EH (cell line): ENCODE results near the gene PAX8.

Source experiments
- DNase-seq: peaks from one replicate; pipeline ENCODE4 v3.0.0-alpha.2; 2015; ENCODE audit warnings: low read depth

PAX8 gene

DNA sequence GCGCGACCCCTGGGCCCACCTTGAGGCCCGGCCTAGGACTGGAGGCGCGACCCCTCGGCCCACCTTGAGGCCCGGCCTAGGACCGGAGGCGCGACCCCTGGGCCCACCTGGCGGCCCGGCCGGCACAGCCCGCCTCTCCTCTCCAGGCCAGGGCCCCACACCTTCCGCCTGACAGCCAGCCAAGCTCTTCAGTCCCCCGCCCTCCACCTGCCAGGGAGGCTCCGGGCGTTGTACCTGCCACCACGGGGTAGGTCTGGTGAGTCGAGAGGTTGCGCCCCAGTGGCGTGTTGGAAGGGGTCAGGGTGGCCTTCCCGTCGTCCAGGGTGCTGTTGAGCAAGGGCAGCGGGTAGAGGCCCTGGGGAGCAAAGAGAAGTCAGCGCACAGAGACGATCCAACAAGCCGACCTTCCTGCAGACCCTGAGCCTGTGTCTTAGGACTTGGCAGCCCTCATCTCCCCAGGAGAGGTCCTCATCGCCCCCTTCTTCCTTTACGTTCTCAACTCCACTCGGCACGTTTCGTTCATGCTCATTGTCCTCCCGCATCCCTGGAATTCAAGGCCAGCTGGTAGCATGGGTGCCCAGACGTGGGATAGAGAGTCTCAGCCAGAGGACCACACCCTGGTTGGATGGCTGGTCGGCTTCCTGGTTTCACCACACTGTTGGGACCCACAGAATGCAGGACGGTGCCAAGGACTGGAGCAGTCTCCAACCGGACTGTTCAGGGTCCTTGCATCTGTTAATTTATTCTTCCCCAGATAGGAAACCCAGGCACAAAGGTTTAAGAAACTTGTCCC lies 42.2 kb downstream of the PAX8 start:
- no peak for DNase-seq

DNA sequence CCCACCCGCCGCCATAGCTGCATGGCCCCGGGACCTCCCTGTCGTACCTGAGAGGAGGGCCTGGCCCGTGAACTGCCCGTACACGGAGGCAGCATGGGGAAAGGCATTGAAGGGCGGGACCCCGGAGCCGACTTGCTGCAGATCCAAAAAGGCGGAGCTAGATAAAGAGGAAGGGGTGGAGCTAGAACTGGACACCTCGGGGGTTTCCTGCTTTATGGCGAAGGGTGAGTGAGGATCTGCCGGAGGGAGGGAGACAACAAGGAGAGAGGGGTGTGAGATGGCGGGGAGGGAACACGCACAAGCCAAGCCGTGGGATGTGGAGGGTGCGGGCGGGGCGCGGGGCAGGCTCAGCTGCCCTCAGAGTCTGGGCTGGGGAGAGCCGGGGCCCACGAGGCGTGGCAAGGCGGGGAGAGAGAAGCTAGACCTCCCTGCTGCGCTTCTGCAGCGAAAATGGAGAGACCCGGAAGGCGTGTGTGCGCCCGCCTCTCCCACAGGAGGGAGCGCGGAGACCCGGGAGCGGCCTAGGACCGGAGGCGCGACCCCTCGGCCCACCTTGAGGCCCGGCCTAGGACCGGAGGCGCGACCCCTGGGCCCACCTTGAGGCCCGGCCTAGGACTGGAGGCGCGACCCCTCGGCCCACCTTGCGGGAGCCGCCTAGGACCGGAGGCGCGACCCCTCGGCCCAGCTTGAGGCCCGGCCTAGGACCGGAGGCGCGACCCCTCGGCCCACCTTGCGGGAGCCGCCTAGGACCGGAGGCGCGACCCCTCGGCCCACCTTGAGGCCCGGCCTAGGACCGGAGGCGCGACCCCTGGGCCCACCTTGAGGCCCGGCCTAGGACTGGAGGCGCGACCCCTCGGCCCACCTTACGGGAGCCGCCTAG lies 43.1 kb downstream of the PAX8 start:
- DNase-seq: peak; percentile 89

DNA sequence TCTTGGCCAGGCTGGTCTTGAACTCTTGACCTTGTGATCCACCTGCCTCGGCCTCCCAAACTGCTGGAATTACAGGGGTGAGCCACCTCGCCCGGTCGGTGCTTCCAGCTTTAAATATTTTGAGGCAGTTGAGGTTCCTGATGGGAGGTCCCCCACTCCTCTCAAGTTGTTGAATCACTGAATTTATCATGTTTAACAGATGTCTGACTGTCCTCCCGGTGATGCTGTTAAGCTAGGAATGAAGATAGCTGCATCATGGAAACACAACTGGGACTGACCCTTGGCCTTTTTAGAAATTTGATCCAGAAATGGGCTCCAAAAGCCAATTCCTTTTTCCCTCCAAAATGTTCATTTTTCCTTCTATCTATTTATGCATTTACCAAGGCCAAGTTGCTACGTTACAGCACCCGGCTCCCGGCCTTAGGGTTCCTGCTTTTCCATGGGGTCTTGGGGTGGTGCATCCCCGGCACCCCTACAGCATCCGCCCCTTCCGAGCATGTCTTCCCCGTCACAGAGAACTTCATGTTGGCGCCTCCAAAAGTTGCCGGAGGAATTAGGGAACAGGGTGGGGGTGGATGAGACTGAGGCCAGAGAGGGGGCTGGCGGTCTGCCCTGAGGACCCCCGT lies 43.9 kb downstream of the PAX8 start:
- DNase-seq: peak; percentile 44

- DNase-seq: peak; percentile 47
Observed at GRCh38 chr2:113233593-113234550, 44.8 kb downstream of the PAX8 start.

DNA sequence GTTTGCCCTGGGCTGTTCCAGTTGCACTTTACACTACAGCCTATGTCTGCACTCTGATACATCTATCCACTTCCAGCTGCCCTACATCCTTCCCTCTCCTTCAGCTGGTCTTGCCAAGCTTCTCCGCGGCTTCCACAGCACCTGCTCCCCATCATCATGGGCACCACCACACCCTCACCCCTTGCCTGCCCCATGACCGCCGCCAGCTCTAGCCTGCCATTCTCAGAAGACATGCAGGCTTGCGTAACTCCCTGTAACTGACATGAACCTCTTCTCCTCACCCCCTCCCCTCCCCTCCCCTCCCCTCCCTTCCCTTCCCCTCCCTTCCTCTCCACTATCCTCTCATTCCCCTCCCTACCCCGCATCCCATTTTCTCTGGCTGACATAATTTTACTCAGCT lies 46.0 kb downstream of the PAX8 start:
- no peak for DNase-seq

GRCh38 chr2:113232123-113232522 lies 46.6 kb downstream of the PAX8 start:
- no peak for DNase-seq

GRCh38 chr2:113231064-113231463 lies 47.7 kb downstream of the PAX8 start:
- no peak for DNase-seq

GRCh38 chr2:113230531-113230930 lies 48.2 kb downstream of the PAX8 start:
- DNase-seq: no peak

GRCh38 chr2:113229795-113230194 lies 48.9 kb downstream of the PAX8 start:
- no peak for DNase-seq

DNA sequence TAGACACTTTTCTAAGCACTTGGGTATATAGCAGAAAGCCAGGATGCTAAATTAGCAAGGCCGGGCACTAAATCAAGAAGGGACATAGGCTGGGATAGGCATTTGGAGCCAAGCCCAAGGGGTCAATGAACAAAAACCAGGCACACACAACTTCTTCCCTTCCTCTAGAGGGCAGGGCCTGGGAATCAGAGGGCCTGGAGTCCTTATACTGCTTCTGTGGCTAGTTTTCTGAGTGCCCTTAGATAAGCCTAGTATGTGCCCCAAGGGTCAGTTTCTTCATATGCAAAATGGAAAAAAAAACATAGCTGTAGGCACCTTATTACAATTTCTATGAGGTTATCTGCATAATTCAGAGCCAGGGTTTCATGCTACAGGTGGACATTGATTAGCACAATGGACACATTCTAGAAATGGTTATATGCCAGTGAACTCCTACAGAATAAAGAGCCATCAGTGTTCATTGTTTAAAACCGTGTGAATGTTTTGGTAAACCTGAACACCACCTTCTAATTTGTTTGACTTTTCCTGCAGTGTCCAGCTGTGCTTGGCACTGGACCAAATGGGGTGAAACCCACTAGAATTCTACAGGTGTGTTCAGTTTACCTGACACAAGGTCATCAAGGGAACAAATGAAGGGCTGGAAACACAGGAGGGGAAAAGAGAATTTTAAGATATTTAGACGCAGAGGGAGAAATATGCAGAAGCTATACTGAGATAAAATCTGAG lies 49.6 kb downstream of the PAX8 start:
- DNase-seq: no peak

DNA sequence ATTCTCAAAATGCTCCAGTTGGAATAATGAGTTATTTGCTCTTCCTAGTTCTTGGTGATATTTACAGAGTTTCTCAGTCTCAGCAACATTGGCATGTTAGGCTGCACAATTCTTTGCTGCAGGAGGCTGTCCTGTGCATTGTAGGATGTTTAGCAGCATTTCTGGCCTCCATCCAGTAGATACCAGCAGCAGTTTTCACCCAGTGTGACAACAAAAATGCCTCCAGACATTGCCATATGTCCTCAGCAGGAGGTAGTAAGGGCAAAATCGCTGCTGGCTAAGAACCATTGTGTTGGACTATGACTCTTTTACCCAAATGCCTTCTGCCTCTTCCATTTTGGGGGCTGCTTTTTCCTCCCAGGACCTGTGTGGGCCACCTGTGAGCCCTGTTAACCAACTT lies 50.4 kb downstream of the PAX8 start:
- DNase-seq: no peak

DNA sequence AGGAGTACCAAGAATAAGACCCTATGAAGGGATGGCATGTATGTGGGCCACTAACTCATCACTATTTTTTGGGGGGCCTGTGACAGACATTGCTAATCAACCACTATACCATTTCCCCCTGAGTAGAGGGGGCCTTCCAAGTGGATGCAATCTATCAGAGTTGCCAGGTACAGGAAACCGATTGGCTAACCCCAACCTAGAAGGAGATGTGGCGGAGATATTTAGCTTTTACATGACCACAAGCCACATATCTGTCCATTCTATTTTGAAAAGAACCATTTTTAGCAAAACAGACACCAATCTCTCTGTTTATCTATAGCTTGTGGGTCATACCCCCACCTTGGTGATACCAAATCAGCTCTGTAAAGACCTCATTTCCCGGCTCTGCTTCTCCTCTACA lies 51.0 kb downstream of the PAX8 start:
- DNase-seq: no peak

GRCh38 chr2:113227290-113227689 lies 51.4 kb downstream of the PAX8 start:
- DNase-seq: peak; percentile 43

DNA sequence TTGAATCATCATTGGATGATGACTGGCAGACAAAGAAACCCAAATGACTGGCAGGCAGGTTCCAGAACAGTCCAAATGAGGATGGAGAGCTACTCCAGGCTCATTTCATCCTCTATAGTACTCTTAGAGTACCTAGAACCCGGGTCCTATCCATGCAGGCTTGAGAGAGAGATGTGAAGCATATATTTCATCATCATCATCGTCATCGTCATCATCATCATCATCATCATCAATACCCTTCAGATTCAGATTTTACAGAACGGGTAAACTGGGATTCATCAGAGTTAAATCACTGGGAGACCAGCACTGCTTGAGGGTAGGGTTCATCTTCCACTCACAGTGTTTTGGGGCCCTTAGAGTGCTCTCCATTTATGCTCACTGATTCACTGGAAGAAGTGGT lies 52.3 kb downstream of the PAX8 start:
- no peak for DNase-seq

GRCh38 chr2:113225263-113226259 lies 53.2 kb downstream of the PAX8 start:
- no peak for DNase-seq

DNA sequence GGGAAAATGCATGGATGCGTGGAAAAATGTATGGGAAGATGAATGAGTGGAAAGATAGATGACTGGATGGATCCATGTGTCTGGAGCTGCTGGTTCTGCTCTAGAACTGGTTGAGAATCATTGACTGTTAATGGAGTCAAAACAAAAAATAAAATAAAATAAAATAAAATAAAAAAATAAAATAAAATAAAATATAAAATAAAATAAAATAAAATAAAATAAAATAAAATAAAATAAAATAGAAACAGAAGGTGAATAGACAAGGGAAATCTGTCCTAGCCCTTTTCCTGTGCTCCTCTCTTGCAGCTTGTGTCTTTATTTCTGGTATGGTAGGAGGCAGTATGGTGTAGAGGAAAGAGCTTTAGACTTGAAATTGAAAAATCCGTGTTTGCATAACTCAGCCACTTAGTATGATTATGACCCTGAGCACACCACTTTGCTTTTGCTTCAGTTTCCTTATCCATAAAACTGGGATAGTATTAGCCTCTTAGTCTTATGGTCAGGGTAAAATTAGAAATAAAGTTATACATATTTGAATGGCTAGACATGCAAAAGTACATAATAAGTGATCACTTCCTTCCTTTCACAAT lies 54.0 kb downstream of the PAX8 start:
- DNase-seq: no peak

DNA sequence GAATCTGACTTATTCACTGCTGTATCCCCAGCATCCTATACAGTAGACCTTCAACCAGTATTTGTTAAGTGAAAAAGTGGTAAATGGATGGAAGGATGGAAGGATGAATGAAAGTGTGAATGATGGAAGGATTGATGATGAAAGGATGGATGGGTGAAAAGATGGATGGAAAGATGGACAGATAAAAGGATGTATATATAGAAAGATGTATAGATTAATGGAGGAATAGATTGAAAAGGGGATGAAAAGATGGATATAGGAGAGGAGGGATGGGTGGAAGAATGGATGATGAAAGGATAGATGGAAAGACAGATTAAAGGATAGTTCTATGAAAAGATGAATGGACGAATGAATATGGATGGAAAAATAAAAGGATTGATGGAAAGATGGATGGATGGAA lies 54.9 kb downstream of the PAX8 start:
- no peak for DNase-seq

DNA sequence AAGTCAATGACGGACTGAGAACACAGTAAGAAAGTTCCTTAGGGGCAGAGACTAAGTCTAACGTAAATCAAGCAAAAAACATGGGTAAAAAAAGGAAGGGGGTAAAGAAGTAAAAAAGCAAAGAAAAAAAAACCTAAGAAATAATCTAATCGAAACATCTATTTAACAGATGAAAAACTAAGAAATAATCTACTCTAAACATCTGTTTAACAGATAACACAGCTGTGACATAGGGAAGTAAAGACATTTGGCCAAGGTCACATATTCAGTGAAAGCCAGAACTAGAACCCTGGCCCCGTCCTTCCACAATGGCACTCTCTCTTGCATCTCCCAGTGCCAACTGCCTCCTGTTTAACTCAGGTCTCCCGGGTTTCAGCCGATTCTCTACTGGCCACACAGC lies 56.9 kb downstream of the PAX8 start:
- DNase-seq: no peak

DNA sequence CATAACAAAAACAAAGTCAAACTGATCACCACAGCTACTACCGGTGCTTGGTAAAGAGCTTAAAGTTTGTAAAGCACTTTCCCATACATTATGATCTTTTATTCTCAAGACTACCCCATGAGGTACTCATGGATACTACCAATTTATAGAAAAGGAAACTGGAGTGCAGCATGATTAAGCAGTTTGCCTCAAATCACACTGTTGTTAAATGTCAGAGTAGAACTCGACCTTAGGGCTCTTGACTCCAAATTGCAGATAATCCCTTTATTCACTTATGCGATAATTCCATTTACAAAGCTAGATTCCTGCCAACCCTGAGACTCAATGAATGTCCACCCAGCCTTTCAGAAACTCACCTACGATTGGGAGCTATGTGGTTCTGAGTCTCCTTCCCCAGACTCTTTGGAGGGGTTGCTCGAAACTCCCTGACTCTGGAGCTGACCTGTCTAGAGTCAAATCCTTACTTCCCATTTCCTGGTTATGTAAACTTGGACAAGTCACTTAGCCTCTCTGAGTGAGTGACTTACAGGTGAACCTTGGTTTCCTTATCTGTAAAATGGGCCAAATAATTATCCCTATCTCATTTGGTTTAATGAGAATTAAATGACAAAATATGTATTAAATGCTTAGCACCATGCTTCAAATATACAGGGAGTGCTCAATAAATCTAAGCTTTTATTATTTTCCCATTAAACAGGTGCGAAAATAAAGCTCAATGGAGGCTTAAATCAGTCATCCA lies 57.6 kb downstream of the PAX8 start:
- DNase-seq: no peak
